Neural cell (in vitro differentiated cells): ENCODE measurements around the gene EVX1. TPM values are rescaled to one million over a fixed set of nuclear protein-coding genes. Genes with fewer than 3 reads are reported as not detected.

Experiments
- H2AFZ ChIP-seq: fragments of 200-600, 300-800 bp; sonication (generic), shearing (Covaris generic); 2 replicates; pipeline ENCODE4 v1.6.0; 2014; ENCODE audit warnings: low read depth, mild to moderate bottlenecking, antibody characterized with exemption, low read length, moderate library complexity
- H3F3A ChIP-seq: fragments of 200-600 bp; shearing (Covaris generic); 2 replicates; pipeline ENCODE4 v1.6.1; 2016; ENCODE audit warnings: mild to moderate bottlenecking, moderate library complexity, mixed read lengths, antibody characterized with exemption, low read length; ENCODE audit not compliant: insufficient read depth, poor library complexity, severe bottlenecking
- H3K27ac ChIP-seq: fragments of 200-600, 300-800 bp; sonication (generic), shearing (Covaris generic); 2 replicates; pipeline ENCODE4 v1.5.1; 2014; ENCODE audit warnings: mild to moderate bottlenecking, low read length, moderate library complexity
- H3K27me3 ChIP-seq: fragments of 300-800, 200-600 bp; sonication (generic), shearing (Covaris generic); 2 replicates; pipeline ENCODE4 v1.6.0; 2014; ENCODE audit warnings: mild to moderate bottlenecking, low read depth, low read length, moderate library complexity; ENCODE audit not compliant: insufficient read depth
- H3K36me3 ChIP-seq: fragments of 300-800, 200-600 bp; sonication (generic), shearing (Covaris generic); 2 replicates; pipeline ENCODE4 v1.5.1; 2014; ENCODE audit warnings: mild to moderate bottlenecking, antibody characterized with exemption, low read length, moderate library complexity; ENCODE audit not compliant: insufficient read depth
- H3K4me2 ChIP-seq: fragments of 300-800, 200-600 bp; sonication (generic), shearing (Covaris generic); 2 replicates; pipeline ENCODE4 v1.6.0; 2014; ENCODE audit warnings: mild to moderate bottlenecking, low read length
- H3K4me3 ChIP-seq: fragments of 300-800, 200-600 bp; sonication (generic), shearing (Covaris generic); 2 replicates; pipeline ENCODE4 v1.5.1; 2014; ENCODE audit warnings: mild to moderate bottlenecking, low read length, moderate library complexity
- H3K79me2 ChIP-seq: fragments of 200-600 bp; shearing (Covaris generic); replicated peaks from 2 replicates; pipeline ENCODE4 v1.6.0; 2014; ENCODE audit warnings: mild to moderate bottlenecking, low read length, moderate library complexity; ENCODE audit not compliant: insufficient read depth
- H3K9ac ChIP-seq: fragments of 300-800, 200-600 bp; sonication (generic), shearing (Covaris generic); 2 replicates; pipeline ENCODE4 v1.6.1; 2016; ENCODE audit warnings: mild to moderate bottlenecking, low read length, mixed read lengths
- H3K9me2 ChIP-seq: fragments of 200-600 bp; shearing (Covaris generic); 2 replicates; pipeline ENCODE4 v1.6.1; 2016; ENCODE audit warnings: mild to moderate bottlenecking, low read length, mixed read lengths; ENCODE audit not compliant: insufficient read depth
- H3K9me3 ChIP-seq: fragments of 200-600, 300-800 bp; sonication (generic), shearing (Covaris generic); 2 replicates; pipeline ENCODE4 v1.6.1; 2016; ENCODE audit warnings: mild to moderate bottlenecking, mixed run types, low read length, moderate library complexity, mixed read lengths
- H4K20me1 ChIP-seq: fragments of 200-600 bp; shearing (Covaris generic); 2 replicates; pipeline ENCODE4 v1.6.1; 2016; ENCODE audit warnings: mild to moderate bottlenecking, mixed run types; ENCODE audit not compliant: insufficient read depth
- CTCF ChIP-seq: fragments of 450-650 bp; IDR thresholded peaks from 2 replicates; pipeline ENCODE4 v1.5.1; 2014; ENCODE audit warnings: antibody characterized with exemption, mild to moderate bottlenecking, moderate library complexity; ENCODE audit not compliant: poor library complexity, severe bottlenecking
- EP300 ChIP-seq: fragments of 450-650 bp; conservative IDR thresholded peaks from 2 replicates; pipeline ENCODE4 v1.6.1; 2014; ENCODE audit warnings: antibody characterized with exemption, mild to moderate bottlenecking, moderate library complexity; ENCODE audit not compliant: poor library complexity, severe bottlenecking
- EZH2 ChIP-seq: fragments of 200-600, 300-800 bp; shearing (Covaris generic), sonication (generic); IDR thresholded peaks from 2 replicates; pipeline ENCODE4 v1.6.1; 2014; ENCODE audit warnings: antibody characterized with exemption, low read length, borderline replicate concordance, mild to moderate bottlenecking; ENCODE audit not compliant: insufficient read depth, poor library complexity, severe bottlenecking
- MXI1 ChIP-seq: fragments of 450-650 bp; conservative IDR thresholded peaks from 2 replicates; pipeline ENCODE4 v1.6.1; 2014; ENCODE audit warnings: antibody characterized with exemption, mild to moderate bottlenecking; ENCODE audit not compliant: poor library complexity, severe bottlenecking
- POLR2AphosphoS5 ChIP-seq: IDR thresholded peaks from 2 replicates; pipeline ENCODE4 v1.6.1; 2012
- RAD21 ChIP-seq: fragments of 450-650 bp; conservative IDR thresholded peaks from 2 replicates; pipeline ENCODE4 v1.6.1; 2014; ENCODE audit warnings: antibody characterized with exemption, mild to moderate bottlenecking, moderate library complexity
- REST ChIP-seq: IDR thresholded peaks from 2 replicates; pipeline ENCODE4 v1.6.1; 2012; ENCODE audit warnings: borderline replicate concordance
- SMC3 ChIP-seq: fragments of 450-650 bp; conservative IDR thresholded peaks from 2 replicates; pipeline ENCODE4 v1.6.1; 2014; ENCODE audit warnings: antibody characterized with exemption, mild to moderate bottlenecking, moderate library complexity; ENCODE audit not compliant: poor library complexity
- TAF1 ChIP-seq: IDR thresholded peaks from 2 replicates; pipeline ENCODE4 v1.6.1; 2012; ENCODE audit warnings: low read depth
- polyA plus RNA-seq: library from polyadenylated mRNA; depleted of rRNA; stranded (reverse); fragments of >200 nt; gene quantifications from 2 replicates; pipeline ENCODE4 v1.2.3, GENCODE V29; 2014

Gene EVX1
- polyA plus RNA-seq, 1 donor from 2014 or later = not detected

GRCh38 chr7:27262121-27262520 lies 19.5 kb downstream of the EVX1 start:
- Histone ChIP-seq H3K9me2 (no peaks in the 10 kb centered on the region), H3F3A (no peaks in the 10 kb centered on the region), H3K27ac (no peak overlapping the region), H3K9ac (no peak overlapping the region), H3K4me2 (no peak overlapping the region), H3K36me3 (no peaks in the 10 kb centered on the region), H3K79me2 (no peaks in the 10 kb centered on the region), H4K20me1 (no peaks in the 10 kb centered on the region), H3K9me3 (no peaks in the 10 kb centered on the region), H3K4me3 (no peak overlapping the region), H3K27me3 (no peaks in the 10 kb centered on the region), H2AFZ (no peak overlapping the region)
- TF ChIP-seq RAD21 = no peak
- no peak for TF ChIP-seq MXI1
- no peak for TF ChIP-seq TAF1
- TF ChIP-seq EZH2 = no peak
- no peak for TF ChIP-seq REST
- no peak for TF ChIP-seq CTCF
- no peak for TF ChIP-seq POLR2AphosphoS5
- TF ChIP-seq SMC3 = no peak
- TF ChIP-seq EP300 = no peak

GRCh38 chr7:27263781-27264180 lies 21.2 kb downstream of the EVX1 start:
- Histone ChIP-seq H4K20me1 (no peaks in the 10 kb centered on the region), H3K79me2 (no peaks in the 10 kb centered on the region), H3F3A (no peaks in the 10 kb centered on the region), H3K36me3 (no peaks in the 10 kb centered on the region), H3K27me3 (no peaks in the 10 kb centered on the region), H2AFZ (no peak overlapping the region), H3K9ac (no peak overlapping the region), H3K4me2 (no peak overlapping the region), H3K4me3 (no peak overlapping the region), H3K9me2 (no peaks in the 10 kb centered on the region), H3K9me3 (no peaks in the 10 kb centered on the region), H3K27ac (no peak overlapping the region)
- no peak for TF ChIP-seq POLR2AphosphoS5
- TF ChIP-seq MXI1 = no peak
- TF ChIP-seq RAD21 = no peak
- TF ChIP-seq EZH2 = no peak
- no peak for TF ChIP-seq EP300
- TF ChIP-seq SMC3 = no peak
- TF ChIP-seq CTCF = no peak
- no peak for TF ChIP-seq REST
- TF ChIP-seq TAF1 = no peak
